K562 (cell line): ENCODE measurements around the gene PPP6R1. TPM values are rescaled to one million over a fixed set of nuclear protein-coding genes. Genes with fewer than 3 reads are reported as not detected.

Source experiments
- CBX2 ChIP-seq: fragments of 200-600 bp; sonication (generic); IDR thresholded peaks from one replicate; pipeline ENCODE4 v1.6.1; 2012; ENCODE audit warnings: mild to moderate bottlenecking, low read length, inconsistent platforms; ENCODE audit not compliant: insufficient read depth, poor library complexity, severe bottlenecking
- ESRRA ChIP-seq: fragments of 450-650 bp; IDR thresholded peaks from 2 replicates; pipeline ENCODE4 v1.6.1; 2014; ENCODE audit warnings: low read depth, mild to moderate bottlenecking, moderate library complexity, borderline replicate concordance
- HLTF ChIP-seq: fragments of 450-650 bp; IDR thresholded peaks from 2 replicates; pipeline ENCODE4 v1.6.1; 2016
- LCOR ChIP-seq: sonication (generic); formaldehyde crosslinking; IDR thresholded peaks from 2 replicates; pipeline ENCODE4 v1.8.0; 2022; ENCODE audit warnings: mild to moderate bottlenecking, missing genetic modification reagents
- TAF9B ChIP-seq: fragments of 450-650 bp; IDR thresholded peaks from 2 replicates; pipeline ENCODE4 v1.6.1; 2018; ENCODE audit warnings: mild to moderate bottlenecking; ENCODE audit not compliant: partially characterized antibody
- ZNF121 ChIP-seq: sonication (generic); formaldehyde crosslinking; conservative IDR thresholded peaks from 2 replicates; pipeline ENCODE4 v1.8.0; 2022; ENCODE audit warnings: missing genetic modification reagents
- ZNF24 ChIP-seq: fragments of 450-650 bp; IDR thresholded peaks from 2 replicates; pipeline ENCODE4 v1.6.1; 2016
- ZNF408 ChIP-seq: fragments of 250-450 bp; sonication (Bioruptor Pico); IDR thresholded peaks from 2 replicates; pipeline ENCODE4 v1.4.0; 2020; ENCODE audit warnings: low read depth, mild to moderate bottlenecking, moderate library complexity
- polyA plus RNA-seq, 8 experiments: library from polyadenylated mRNA; depleted of rRNA in 4 of 8; stranded (reverse) in 5 of 8; unstranded in 3 of 8; fragments of >200 nt; fragmentation: Nextera tagmentation in 2 of 8; fragmentation: Illumina TruSeq in 1 of 8; extraction: Ambion mirVana in 2 of 8; extraction: Trizol in 1 of 8; gene quantifications; 2 replicates each; pipeline versions ENCODE4 v1.2.1 to v1.2.3, GENCODE V29; 2011 to 2014; ENCODE audit warnings: inconsistent platforms in 1 of 8, missing spikeins in 1 of 8
- total RNA-seq, 7 experiments: library from RNA; depleted of rRNA in 6 of 7; stranded (reverse); fragments of >200 nt in 6 of 7; fragmentation: Illumina TruSeq in 2 of 7; extraction: Trizol in 2 of 7; gene quantifications; 2 replicates each; pipeline versions ENCODE4 v1.2.1 to v1.2.3, GENCODE V29; 2011 to 2021; ENCODE audit warnings: low replicate concordance in 1 of 7
- TF ChIP-seq, protein P1 (sequence below): fragments of 450-650 bp; IDR thresholded peaks from 2 replicates; pipeline ENCODE4 v1.6.1; 2016; ENCODE audit warnings: missing biosample characterization, missing genetic modification characterization
- TF ChIP-seq, protein P2 (sequence below), 3 experiments: fragments of 200-800 bp in 1 of 3; sonication (Bioruptor generic) in 1 of 3; sonication (generic) in 1 of 3; formaldehyde crosslinking in 1 of 3; IDR thresholded peaks; 2 replicates each; pipeline versions ENCODE4 v1.6.1 to v1.8.0; 2016 to 2022; ENCODE audit warnings: mild to moderate bottlenecking in 2 of 3, missing compliant biosample characterization in 2 of 3, missing genetic modification characterization in 2 of 3, missing genetic modification reagents in 1 of 3
- TF ChIP-seq, protein P3 (sequence below): sonication (generic); formaldehyde crosslinking; IDR thresholded peaks from 2 replicates; pipeline ENCODE4 v1.4.0; 2020; ENCODE audit warnings: mild to moderate bottlenecking, missing genetic modification reagents
- TF ChIP-seq, protein P4 (sequence below): fragments of 250-450 bp; sonication (Bioruptor Pico); IDR thresholded peaks from 2 replicates; pipeline ENCODE4 v1.8.0; 2021; ENCODE audit warnings: moderate library complexity, mild to moderate bottlenecking, inconsistent platforms

The PPP6R1 gene
- total and polyA plus RNA-seq, 9 of the 15 experiments (the other 6 are each of a cell fraction or from before 2014, with no cell fraction given): 0.48 to 135 (median 37.2) TPM

DNA sequence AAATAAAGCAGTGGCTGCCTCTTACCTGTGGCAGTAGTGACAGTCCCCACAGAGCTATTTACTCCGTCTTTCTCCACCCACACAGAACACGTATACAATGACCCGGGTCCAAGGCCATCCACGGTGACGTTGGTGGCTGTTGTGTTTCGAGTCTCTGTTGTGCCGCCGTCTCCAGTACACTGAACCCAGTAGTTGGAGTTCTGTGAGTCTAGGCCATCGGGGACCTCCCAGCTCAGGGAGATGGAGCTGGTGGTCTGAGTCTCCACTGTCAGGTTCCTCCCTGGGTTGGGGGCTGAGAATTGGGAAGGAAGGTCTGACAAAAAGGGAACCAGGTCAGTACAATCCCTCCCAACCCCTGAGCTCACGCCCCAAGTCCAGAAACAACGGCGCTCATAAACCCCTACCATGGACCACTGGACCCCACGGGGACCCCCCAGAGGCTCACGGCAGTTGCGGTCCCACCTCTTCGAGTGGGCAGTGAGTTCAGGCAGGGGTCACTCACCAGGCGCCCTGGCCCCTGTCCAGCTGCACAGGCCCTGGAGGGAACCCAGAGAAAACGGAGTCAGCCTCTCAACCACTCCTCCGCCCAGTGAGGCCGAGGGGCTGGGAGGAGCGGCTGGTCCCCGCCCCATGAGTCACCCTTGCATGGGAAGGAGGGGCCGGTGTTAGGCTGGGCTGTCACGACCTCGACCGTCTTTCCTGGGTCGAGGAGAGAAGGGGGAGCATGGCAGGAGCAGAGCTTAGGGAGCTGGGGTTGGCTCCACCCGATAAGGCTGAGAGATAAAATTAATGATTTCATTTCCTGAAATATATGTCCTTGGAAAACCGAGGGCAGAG is 51.9 kb downstream of the PPP6R1 start (continued):
- TF ChIP-seq, protein P1, sequence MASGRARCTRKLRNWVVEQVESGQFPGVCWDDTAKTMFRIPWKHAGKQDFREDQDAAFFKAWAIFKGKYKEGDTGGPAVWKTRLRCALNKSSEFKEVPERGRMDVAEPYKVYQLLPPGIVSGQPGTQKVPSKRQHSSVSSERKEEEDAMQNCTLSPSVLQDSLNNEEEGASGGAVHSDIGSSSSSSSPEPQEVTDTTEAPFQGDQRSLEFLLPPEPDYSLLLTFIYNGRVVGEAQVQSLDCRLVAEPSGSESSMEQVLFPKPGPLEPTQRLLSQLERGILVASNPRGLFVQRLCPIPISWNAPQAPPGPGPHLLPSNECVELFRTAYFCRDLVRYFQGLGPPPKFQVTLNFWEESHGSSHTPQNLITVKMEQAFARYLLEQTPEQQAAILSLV (tag): no peak
- TF ChIP-seq, protein P2, sequence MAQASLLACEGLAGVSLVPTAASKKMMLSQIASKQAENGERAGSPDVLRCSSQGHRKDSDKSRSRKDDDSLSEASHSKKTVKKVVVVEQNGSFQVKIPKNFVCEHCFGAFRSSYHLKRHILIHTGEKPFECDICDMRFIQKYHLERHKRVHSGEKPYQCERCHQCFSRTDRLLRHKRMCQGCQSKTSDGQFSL (CRISPR knock-in tag; IDR thresholded peaks at IDR 0.05): no peak
- TF ChIP-seq, protein P2 (tag; IDR thresholded peaks at IDR 0.05): no peak
- TF ChIP-seq CBX2: no peak
- TF ChIP-seq, protein P3, sequence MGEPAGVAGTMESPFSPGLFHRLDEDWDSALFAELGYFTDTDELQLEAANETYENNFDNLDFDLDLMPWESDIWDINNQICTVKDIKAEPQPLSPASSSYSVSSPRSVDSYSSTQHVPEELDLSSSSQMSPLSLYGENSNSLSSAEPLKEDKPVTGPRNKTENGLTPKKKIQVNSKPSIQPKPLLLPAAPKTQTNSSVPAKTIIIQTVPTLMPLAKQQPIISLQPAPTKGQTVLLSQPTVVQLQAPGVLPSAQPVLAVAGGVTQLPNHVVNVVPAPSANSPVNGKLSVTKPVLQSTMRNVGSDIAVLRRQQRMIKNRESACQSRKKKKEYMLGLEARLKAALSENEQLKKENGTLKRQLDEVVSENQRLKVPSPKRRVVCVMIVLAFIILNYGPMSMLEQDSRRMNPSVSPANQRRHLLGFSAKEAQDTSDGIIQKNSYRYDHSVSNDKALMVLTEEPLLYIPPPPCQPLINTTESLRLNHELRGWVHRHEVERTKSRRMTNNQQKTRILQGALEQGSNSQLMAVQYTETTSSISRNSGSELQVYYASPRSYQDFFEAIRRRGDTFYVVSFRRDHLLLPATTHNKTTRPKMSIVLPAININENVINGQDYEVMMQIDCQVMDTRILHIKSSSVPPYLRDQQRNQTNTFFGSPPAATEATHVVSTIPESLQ (CRISPR knock-in tag): no peak
- peak; percentile 76 for TF ChIP-seq TAF9B
- TF ChIP-seq, protein P4, sequence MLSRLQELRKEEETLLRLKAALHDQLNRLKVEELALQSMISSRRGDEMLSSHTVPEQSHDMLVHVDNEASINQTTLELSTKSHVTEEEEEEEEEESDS (CRISPR knock-in tag): no peak
- no peak for TF ChIP-seq ZNF121 (CRISPR knock-in tag)
- TF ChIP-seq ZNF408 (CRISPR knock-in tag): no peak
- no peak; the same call in 1 of the 2 replicates for TF ChIP-seq LCOR
- TF ChIP-seq HLTF: no peak
- no peak for TF ChIP-seq ZNF24
- peak; percentile 77 for TF ChIP-seq ESRRA
